Ishikawa (cell line): Measurements from ENCODE around the gene C9orf40.

Source experiments
- EP300 ChIP-seq: IDR thresholded peaks from 2 replicates; pipeline ENCODE4 v1.6.1; 2012; ENCODE audit warnings: borderline replicate concordance
- RAD21 ChIP-seq: IDR thresholded peaks from 2 replicates; pipeline ENCODE4 v1.6.1; 2012; ENCODE audit warnings: low read depth
- TEAD4 ChIP-seq: IDR thresholded peaks from 2 replicates; pipeline ENCODE4 v1.6.1; 2012
- YY1 ChIP-seq: IDR thresholded peaks from 2 replicates; pipeline ENCODE4 v1.6.1; 2012; ENCODE audit warnings: low read depth
- TF ChIP-seq, protein P1 (sequence below): IDR thresholded peaks from 2 replicates; pipeline ENCODE4 v1.6.1; 2012; ENCODE audit warnings: low read depth, mild to moderate bottlenecking
- TF ChIP-seq, protein P2 (sequence below): IDR thresholded peaks from 2 replicates; pipeline ENCODE4 v1.6.1; 2012

DNA sequence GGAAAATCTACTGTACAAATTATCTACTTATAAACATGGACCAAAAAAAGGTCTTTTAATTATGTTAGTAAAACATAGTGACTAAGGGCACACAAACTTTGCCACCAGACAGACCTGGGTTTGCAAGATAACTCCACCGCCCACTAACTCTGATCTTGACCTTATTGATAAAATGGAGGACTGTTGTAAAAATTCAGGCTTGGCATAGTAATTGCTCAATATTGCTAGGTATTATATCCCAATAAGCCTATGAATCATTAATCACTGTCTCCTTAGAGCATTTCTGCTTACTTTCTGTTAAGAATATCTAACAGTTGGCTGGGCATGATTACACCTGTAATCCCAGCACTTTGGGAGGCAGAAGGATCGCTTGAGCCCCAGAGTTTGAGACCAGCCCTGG is 3.8 kb downstream of the C9orf40 start:
- TF ChIP-seq YY1 (no peak), RAD21 (no peak), TEAD4 (no peak), EP300 (no peak)
- TF ChIP-seq, protein P1, sequence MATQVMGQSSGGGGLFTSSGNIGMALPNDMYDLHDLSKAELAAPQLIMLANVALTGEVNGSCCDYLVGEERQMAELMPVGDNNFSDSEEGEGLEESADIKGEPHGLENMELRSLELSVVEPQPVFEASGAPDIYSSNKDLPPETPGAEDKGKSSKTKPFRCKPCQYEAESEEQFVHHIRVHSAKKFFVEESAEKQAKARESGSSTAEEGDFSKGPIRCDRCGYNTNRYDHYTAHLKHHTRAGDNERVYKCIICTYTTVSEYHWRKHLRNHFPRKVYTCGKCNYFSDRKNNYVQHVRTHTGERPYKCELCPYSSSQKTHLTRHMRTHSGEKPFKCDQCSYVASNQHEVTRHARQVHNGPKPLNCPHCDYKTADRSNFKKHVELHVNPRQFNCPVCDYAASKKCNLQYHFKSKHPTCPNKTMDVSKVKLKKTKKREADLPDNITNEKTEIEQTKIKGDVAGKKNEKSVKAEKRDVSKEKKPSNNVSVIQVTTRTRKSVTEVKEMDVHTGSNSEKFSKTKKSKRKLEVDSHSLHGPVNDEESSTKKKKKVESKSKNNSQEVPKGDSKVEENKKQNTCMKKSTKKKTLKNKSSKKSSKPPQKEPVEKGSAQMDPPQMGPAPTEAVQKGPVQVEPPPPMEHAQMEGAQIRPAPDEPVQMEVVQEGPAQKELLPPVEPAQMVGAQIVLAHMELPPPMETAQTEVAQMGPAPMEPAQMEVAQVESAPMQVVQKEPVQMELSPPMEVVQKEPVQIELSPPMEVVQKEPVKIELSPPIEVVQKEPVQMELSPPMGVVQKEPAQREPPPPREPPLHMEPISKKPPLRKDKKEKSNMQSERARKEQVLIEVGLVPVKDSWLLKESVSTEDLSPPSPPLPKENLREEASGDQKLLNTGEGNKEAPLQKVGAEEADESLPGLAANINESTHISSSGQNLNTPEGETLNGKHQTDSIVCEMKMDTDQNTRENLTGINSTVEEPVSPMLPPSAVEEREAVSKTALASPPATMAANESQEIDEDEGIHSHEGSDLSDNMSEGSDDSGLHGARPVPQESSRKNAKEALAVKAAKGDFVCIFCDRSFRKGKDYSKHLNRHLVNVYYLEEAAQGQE = no peak
- TF ChIP-seq, protein P2, sequence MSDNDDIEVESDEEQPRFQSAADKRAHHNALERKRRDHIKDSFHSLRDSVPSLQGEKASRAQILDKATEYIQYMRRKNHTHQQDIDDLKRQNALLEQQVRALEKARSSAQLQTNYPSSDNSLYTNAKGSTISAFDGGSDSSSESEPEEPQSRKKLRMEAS = no peak
